Esophagus squamous epithelium (tissue), 4 donors: ENCODE data around the gene CHD3.
A peak's percentile ranks its signal among the peaks of the same experiment; 100 is the strongest.

ENCODE experiments used
- POLR2A ChIP-seq, 4 donors: fragments of 450-650 bp; IDR thresholded peaks; one replicate each; pipeline ENCODE4 v1.6.1; 2017; ENCODE audit warnings: antibody characterized with exemption in 4 of 4, mild to moderate bottlenecking in 4 of 4, moderate library complexity in 3 of 4
- TF ChIP-seq, protein P1 (sequence below), 6 experiments: fragments of 450-650 bp in 4 of 6; fragments of 200-600 bp in 2 of 6; sonication (generic) in 2 of 6; IDR thresholded peaks; one replicate each; pipeline ENCODE4 v1.5.1; 2016 to 2019; ENCODE audit warnings: antibody characterized with exemption in 6 of 6, mild to moderate bottlenecking in 4 of 6, moderate library complexity in 4 of 6

DNA sequence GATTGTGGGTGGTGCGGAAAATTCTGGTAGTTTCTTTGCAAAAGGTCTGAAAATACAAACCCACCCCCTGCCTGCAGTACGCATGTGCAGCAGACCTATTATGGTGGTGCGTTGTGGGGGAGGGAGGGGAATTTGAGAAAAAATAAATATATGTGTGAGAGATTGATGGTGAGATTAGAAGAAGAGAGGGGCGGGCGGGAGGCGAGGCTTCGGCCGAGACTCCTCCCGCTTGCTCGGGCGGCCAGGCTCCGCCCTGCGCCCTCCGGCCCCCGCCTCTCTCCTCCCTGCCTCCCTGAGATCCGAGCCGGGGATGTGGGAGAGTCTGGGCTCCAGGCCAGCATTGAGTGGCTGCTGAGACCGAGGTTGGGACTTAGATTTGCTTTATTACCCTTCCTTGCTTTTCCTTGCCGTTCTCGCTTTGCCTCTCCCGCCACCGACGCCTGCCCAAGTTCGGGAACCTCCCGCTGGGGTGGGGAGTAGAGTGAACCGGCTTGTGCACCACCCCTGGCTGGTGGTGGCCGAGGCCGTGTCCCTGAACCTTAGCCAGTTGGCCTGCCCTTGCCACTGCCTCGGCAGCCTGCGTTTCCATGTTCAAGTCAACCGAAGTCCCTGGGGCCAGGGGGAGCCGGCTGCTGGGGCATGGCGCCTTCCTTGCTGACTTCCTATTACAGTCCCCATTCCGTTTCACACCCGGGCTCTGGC is 956 bp upstream of the CHD3 start:
- TF ChIP-seq POLR2A (IDR thresholded peaks at IDR 0.05) = peak in 3 of 4 donors; percentile 26 to 60 (median 30)
- TF ChIP-seq, protein P1, sequence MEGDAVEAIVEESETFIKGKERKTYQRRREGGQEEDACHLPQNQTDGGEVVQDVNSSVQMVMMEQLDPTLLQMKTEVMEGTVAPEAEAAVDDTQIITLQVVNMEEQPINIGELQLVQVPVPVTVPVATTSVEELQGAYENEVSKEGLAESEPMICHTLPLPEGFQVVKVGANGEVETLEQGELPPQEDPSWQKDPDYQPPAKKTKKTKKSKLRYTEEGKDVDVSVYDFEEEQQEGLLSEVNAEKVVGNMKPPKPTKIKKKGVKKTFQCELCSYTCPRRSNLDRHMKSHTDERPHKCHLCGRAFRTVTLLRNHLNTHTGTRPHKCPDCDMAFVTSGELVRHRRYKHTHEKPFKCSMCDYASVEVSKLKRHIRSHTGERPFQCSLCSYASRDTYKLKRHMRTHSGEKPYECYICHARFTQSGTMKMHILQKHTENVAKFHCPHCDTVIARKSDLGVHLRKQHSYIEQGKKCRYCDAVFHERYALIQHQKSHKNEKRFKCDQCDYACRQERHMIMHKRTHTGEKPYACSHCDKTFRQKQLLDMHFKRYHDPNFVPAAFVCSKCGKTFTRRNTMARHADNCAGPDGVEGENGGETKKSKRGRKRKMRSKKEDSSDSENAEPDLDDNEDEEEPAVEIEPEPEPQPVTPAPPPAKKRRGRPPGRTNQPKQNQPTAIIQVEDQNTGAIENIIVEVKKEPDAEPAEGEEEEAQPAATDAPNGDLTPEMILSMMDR (IDR thresholded peaks at IDR 0.05) = peak in 1 of 6 experiments; percentile 30
